Activated CD4-positive, alpha-beta T cell treated with anti-CD3 and anti-CD28 coated beads for 48 hours (primary cell): Measurements from ENCODE around the gene SLC45A3.

Experiments used
- DNase-seq: peaks from one replicate; pipeline ENCODE4 v3.0.0-alpha.2; 2020

The SLC45A3 gene

GRCh38 chr1:205699416-205699815 is 19.1 kb upstream of the SLC45A3 start:
- no peak for DNase-seq

DNA sequence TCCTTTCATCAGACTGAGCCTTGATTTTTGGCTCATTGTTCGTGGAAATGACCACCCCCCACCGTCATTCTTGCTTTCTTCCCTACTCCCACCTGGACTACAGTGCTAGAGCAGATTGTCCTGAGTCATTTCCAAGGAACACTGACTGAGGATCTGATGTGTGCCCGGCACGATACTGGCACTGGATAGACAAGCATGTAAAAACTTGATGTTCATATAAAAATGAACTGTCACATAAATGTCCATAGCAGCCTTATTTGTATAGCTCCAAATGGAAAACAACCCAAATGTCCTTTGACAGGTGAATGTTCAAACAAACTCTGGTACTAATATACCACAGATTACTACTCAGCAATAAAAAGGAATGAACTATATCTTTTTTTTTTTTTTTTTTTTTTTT is 18.6 kb upstream of the SLC45A3 start:
- no peak for DNase-seq

DNA sequence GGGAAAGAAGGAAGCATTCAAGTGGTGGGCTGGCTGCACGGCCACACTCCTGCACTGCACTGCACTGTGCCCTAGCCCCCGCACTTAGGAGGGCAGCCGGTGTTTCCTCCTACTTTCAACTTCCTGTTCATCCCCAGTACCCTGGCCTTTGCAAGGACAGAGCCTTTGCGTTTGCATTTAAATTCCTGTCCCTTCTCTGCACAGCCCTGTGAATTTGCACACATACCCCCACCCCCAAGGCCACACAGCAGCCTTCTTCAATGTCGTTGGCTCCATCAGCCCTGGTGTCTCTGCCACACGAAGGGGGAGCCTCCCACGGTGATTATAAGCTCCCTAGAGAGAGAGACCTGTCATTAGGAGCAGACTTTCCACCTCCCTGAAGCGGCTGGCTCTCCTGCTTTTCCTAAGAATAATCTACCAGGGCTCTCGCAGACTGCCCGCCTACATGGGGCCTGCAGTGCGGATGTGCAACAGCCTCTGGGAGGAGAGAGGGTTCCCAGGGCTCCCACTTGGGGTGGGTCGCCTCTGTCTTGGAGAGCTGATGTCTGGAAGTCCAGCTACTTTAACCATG is 13.2 kb upstream of the SLC45A3 start:
- no peak for DNase-seq

GRCh38 chr1:205692423-205692822 is 12.1 kb upstream of the SLC45A3 start:
- no peak for DNase-seq

- DNase-seq = no peak
Observed at GRCh38 chr1:205690122-205690756, 9.9 kb upstream of the SLC45A3 start.

- no peak for DNase-seq
Observed at GRCh38 chr1:205689479-205689878, 9.2 kb upstream of the SLC45A3 start.

GRCh38 chr1:205688171-205689080 is 8.1 kb upstream of the SLC45A3 start:
- no peak for DNase-seq

DNA sequence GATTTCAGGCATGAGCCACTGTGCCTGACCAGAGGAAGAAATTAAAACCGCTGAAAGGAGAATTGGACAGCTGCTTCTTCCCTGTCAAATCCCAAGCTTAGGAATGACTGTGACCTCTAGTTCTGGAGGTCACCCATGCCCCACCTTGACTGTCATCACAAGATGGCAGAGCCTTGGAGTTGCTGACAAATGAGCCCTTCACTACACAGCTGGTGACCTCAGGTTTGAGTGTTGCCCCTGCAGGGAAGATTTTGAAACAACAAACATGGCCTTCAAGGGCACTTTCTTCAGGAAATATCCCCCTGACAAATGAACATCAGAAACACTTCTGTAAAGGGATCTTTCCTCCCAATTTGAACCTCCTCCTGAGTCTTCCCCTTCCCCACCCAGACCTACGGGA is 6.9 kb upstream of the SLC45A3 start:
- DNase-seq = no peak

GRCh38 chr1:205681364-205681763 is 1.1 kb upstream of the SLC45A3 start:
- no peak for DNase-seq

- no peak for DNase-seq
Observed at GRCh38 chr1:205678286-205679111, 1.8 kb downstream of the SLC45A3 start.

- DNase-seq = no peak
Observed at GRCh38 chr1:205677167-205677566, 3.1 kb downstream of the SLC45A3 start.

GRCh38 chr1:205676597-205676996 is 3.7 kb downstream of the SLC45A3 start:
- no peak for DNase-seq

- DNase-seq = no peak
Observed at GRCh38 chr1:205676002-205676401, 4.3 kb downstream of the SLC45A3 start.

DNA sequence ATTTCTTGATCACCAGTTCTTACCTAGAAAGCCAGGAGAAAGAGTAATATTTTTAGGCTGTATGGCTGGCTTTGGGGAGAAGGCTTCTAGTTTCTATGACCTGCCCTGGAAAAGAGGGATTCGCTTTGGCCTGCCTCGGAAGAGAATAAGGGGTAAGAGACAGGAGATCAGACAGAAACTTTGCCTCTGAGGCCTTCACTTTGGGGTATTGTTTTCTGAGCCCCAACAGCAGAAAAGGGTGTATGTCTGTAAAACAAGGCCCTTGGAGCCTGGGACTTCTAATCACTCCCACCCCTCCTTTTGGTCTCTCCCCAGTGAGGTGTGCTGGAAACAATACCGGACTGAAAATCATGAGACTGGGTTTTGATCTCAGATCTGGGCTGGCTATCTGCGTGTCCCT is 5.1 kb downstream of the SLC45A3 start:
- no peak for DNase-seq

GRCh38 chr1:205672970-205673369 is 7.3 kb downstream of the SLC45A3 start:
- no peak for DNase-seq

DNA sequence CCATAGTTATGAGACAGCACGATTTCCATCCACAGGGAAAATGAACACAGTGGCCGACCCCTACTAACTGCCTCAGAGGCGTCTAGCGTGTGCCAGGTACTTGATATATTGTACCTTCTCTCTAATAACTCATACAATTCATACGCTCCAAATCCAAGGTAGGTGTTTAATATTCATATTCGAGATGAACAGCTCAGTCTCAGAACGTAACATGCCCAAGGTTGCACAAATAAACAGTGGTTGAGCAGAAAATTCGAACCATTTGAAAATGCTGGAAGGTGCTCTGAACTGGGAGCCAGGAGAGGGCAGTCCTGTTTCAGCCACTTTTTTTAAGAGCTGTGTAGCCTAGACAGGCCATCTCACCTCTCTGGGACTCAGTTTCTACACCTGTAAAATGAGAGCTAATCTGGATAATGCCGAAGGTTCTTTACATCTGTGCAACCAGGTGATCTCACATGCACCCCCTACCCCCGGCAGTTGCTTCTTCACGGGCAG is 7.9 kb downstream of the SLC45A3 start:
- no peak for DNase-seq

DNA sequence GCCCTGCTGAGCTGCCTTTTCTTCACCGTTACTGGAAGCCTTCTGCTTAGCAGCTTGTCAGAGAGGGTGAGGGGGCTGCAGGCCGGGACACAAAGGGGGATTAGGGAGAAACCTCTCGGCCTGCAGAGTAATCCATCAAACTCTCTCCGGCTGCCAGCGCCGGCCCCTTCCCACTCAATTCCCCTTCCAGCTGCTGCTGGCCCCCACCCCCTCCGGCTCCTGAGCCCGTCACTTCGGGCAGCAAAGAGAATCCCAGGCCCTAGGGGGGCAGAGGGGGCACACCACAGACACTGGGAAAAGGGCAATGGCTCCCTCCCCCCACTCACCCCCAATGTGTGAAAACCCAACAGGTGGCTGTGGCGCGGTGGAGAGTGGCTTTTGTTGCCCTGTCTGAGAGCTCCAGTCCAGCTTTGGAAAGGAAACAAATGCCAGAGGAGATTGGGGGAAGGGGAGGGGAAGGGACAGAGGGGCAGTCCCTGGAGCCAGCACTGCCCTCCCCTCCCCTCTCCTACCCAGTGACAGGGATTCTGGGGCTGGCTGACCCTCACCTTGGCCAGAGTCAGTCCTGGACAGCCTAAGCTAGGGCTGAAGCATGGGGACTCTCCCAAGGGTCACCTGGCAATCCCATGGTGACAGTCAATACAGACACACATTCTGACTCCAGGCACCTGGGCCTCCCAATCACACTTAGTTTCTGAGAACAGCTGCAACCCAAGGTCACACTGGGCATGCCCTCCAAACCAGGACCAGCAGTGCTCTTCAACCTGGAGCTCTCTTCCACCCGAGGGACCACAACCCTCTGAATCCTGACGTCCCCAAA is 9.5 kb downstream of the SLC45A3 start:
- DNase-seq = no peak

DNA sequence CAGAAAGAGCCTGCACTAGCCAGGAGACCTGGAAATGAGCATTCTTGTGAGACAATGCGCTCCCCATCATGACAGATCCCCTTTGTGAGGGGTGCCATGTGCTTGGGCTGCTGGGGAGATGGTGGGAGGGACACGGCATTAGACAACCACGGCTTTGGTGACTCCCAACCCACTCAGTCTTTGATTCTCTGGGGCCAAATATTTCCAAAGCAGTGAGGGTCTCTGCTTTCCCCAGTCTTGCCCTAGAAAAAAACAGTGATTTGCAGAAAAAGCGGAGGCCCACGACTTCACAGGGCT is 10.2 kb downstream of the SLC45A3 start:
- DNase-seq = no peak

- DNase-seq = no peak
Observed at GRCh38 chr1:205669341-205670149, 10.8 kb downstream of the SLC45A3 start.

GRCh38 chr1:205668951-205669340 is 11.4 kb downstream of the SLC45A3 start:
- DNase-seq = no peak

DNA sequence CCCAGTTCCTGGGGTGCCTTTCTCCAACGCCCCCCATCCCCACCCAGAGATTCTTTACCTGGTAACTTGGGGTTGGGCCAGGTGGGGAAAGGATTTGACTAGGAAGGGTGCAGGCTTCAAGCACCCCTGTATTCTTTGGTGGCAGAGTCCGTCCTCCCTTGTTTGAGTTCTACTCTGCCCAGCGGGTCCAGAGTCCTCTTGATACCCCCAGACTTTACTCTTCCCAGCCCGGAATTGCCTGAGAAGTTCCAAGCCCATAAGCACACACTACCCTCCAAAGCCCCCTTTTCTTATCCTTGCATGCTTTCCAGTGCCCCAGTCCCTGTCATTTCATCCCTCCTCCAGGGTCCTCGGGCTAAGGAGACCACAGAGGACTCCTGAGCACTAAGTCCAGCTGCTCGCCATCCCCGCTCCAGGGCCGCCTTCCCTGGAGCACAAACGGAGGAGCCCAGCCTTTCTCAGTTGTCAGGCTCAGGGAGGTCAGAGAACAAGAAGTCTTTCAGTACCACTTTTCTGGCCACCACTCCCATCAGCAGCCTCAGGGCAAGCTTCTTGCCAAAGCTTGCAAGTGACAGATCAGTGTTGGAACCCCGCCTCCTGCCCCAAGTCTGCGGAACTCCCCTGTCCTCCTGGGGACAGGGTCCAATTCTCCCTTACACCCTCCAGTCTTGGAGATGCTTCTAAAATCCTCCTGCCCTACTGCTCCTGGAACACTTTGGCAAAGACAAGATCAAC is 12.2 kb downstream of the SLC45A3 start:
- DNase-seq = no peak
